Loucy (cell line): ENCODE results near the gene UTP3.
A peak's percentile ranks its signal among the peaks of the same experiment; 100 is the strongest.

Experiments used
- H2AFZ ChIP-seq: fragments of 200-600 bp; sonication (generic); 2 replicates; pipeline ENCODE4 v1.6.0; 2016; ENCODE audit warnings: antibody characterized with exemption, mild to moderate bottlenecking, low read length, moderate library complexity
- H3F3A ChIP-seq: fragments of 200-600 bp; 2 replicates; pipeline ENCODE4 v1.6.0; 2016; ENCODE audit warnings: antibody characterized with exemption, low read depth, mild to moderate bottlenecking
- H3K27me3 ChIP-seq: fragments of 200-600 bp; sonication (generic); 2 replicates; pipeline ENCODE4 v1.6.1; 2014; ENCODE audit warnings: low read length, mild to moderate bottlenecking; ENCODE audit not compliant: insufficient read depth, poor library complexity, severe bottlenecking
- H3K36me3 ChIP-seq: fragments of 200-600 bp; sonication (generic); 2 replicates; pipeline ENCODE4 v1.6.1; 2016; ENCODE audit warnings: low read length; ENCODE audit not compliant: insufficient read depth
- H3K4me1 ChIP-seq: fragments of 200-600 bp; sonication (generic); 2 replicates; pipeline ENCODE4 v1.5.1; 2014; ENCODE audit warnings: low read length, mild to moderate bottlenecking; ENCODE audit not compliant: insufficient read depth, poor library complexity, severe bottlenecking
- H3K4me2 ChIP-seq: fragments of 200-600 bp; sonication (generic); 2 replicates; pipeline ENCODE4 v1.6.0; 2014; ENCODE audit warnings: antibody characterized with exemption, low read length, low read depth, mild to moderate bottlenecking; ENCODE audit not compliant: poor library complexity, severe bottlenecking
- H3K4me3 ChIP-seq: fragments of 200-600 bp; sonication (generic); 2 replicates; pipeline ENCODE4 v1.5.1; 2014; ENCODE audit warnings: low read length, mild to moderate bottlenecking, mixed read lengths; ENCODE audit not compliant: poor library complexity, severe bottlenecking
- H3K79me2 ChIP-seq: fragments of 200-600 bp; sonication (generic); 2 replicates; pipeline ENCODE4 v1.6.1; 2014; ENCODE audit warnings: low read length; ENCODE audit not compliant: insufficient read depth
- H3K9ac ChIP-seq: fragments of 200-600 bp; sonication (generic); 2 replicates; pipeline ENCODE4 v1.6.0; 2014; ENCODE audit warnings: mild to moderate bottlenecking, low read depth, low read length, moderate library complexity; ENCODE audit not compliant: poor library complexity, severe bottlenecking
- H3K9me2 ChIP-seq: fragments of 200-600 bp; sonication (generic); replicated peaks from 2 replicates; pipeline ENCODE4 v1.6.1; 2016; ENCODE audit warnings: low read depth, low read length, mixed read lengths
- H3K9me3 ChIP-seq: fragments of 200-600 bp; sonication (generic); 2 replicates; pipeline ENCODE4 v1.6.1; 2014; ENCODE audit warnings: mild to moderate bottlenecking, antibody characterized with exemption, low read length, low read depth; ENCODE audit not compliant: insufficient read depth
- H4K20me1 ChIP-seq: fragments of 200-600 bp; sonication (generic); 2 replicates; pipeline ENCODE4 v1.6.0; 2014; ENCODE audit warnings: antibody characterized with exemption, low read length, mild to moderate bottlenecking; ENCODE audit not compliant: insufficient read depth, poor library complexity, severe bottlenecking
- EZH2phosphoT487 ChIP-seq: fragments of 200-600 bp; IDR thresholded peaks from 2 replicates; pipeline ENCODE4 v1.6.1; 2018; ENCODE audit warnings: antibody characterized with exemption, mild to moderate bottlenecking, moderate library complexity, borderline replicate concordance
- TF ChIP-seq, protein P1 (sequence below): fragments of 200-600 bp; sonication (generic); conservative IDR thresholded peaks from 2 replicates; pipeline ENCODE4 v1.5.1; 2014; ENCODE audit warnings: mild to moderate bottlenecking, antibody characterized with exemption, low read length

The UTP3 gene

GRCh38 chr4:70737006-70737405 lies 48.7 kb downstream of the UTP3 start:
- Histone ChIP-seq H3K4me1 (peaks cover 80% of the 10 kb centered on the region), H3K79me2 (peaks cover 46% of the 10 kb centered on the region), H3K4me2 (peak overlapping the region; percentile 86), H3K4me3 (peak overlapping the region; percentile 74), H3F3A (peaks cover 31% of the 10 kb centered on the region), H3K27me3 (no peaks in the 10 kb centered on the region), H4K20me1 (no peaks in the 10 kb centered on the region), H3K9ac (peak overlapping the region; percentile 83), H2AFZ (peak overlapping the region; percentile 48; the same call in 1 of the 2 replicates), H3K9me2 (no peaks in the 10 kb centered on the region), H3K36me3 (no peaks in the 10 kb centered on the region), H3K9me3 (no peaks in the 10 kb centered on the region)
- TF ChIP-seq, protein P1, sequence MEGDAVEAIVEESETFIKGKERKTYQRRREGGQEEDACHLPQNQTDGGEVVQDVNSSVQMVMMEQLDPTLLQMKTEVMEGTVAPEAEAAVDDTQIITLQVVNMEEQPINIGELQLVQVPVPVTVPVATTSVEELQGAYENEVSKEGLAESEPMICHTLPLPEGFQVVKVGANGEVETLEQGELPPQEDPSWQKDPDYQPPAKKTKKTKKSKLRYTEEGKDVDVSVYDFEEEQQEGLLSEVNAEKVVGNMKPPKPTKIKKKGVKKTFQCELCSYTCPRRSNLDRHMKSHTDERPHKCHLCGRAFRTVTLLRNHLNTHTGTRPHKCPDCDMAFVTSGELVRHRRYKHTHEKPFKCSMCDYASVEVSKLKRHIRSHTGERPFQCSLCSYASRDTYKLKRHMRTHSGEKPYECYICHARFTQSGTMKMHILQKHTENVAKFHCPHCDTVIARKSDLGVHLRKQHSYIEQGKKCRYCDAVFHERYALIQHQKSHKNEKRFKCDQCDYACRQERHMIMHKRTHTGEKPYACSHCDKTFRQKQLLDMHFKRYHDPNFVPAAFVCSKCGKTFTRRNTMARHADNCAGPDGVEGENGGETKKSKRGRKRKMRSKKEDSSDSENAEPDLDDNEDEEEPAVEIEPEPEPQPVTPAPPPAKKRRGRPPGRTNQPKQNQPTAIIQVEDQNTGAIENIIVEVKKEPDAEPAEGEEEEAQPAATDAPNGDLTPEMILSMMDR: no peak
- no peak for TF ChIP-seq EZH2phosphoT487

DNA sequence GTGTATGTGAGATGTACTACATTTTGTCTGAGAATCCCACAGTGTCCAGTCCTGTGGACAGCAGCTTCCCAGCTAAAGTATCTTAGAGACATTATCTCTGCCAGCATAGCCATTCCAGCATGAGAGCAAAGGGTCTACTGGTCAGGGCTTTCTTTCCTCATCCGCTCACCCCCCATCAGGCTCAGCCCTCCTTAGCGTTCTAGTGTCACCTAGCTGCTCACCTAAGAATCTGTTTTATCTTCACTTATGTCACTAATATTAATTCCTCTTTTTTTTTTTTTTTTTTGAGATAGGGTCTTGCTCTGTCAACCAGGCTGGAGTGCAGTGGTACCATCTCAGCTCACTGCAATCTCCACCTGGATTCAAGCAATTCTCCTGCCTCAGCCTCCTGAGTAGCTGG lies 49.1 kb downstream of the UTP3 start:
- H3F3A ChIP-seq: peaks cover 31% of the 10 kb centered on the region
- H3K9me2 ChIP-seq: no peaks in the 10 kb centered on the region
- no peak for TF ChIP-seq EZH2phosphoT487
- TF ChIP-seq, protein P1: peak; percentile 11
- H3K27me3 ChIP-seq: no peaks in the 10 kb centered on the region
- no peaks in the 10 kb centered on the region for H3K36me3 ChIP-seq
- peak overlapping the region; percentile 86 for H3K4me2 ChIP-seq
- peaks cover 46% of the 10 kb centered on the region for H3K79me2 ChIP-seq
- peaks cover 83% of the 10 kb centered on the region for H3K4me1 ChIP-seq
- H3K9me3 ChIP-seq: no peaks in the 10 kb centered on the region
- H3K9ac ChIP-seq: peak overlapping the region; percentile 83
- H2AFZ ChIP-seq: peak overlapping the region; percentile 48; the same call in 1 of the 2 replicates
- no peaks in the 10 kb centered on the region for H4K20me1 ChIP-seq
- peak overlapping the region; percentile 74 for H3K4me3 ChIP-seq

GRCh38 chr4:70739496-70740337 lies 51.4 kb downstream of the UTP3 start:
- Histone ChIP-seq H3K36me3 (no peaks in the 10 kb centered on the region), H3K9ac (no peak overlapping the region), H4K20me1 (no peaks in the 10 kb centered on the region), H3K9me2 (no peaks in the 10 kb centered on the region), H3K4me1 (peaks cover 71% of the 10 kb centered on the region), H3F3A (peaks cover 19% of the 10 kb centered on the region), H3K4me2 (peak overlapping the region; percentile 40), H3K27me3 (no peaks in the 10 kb centered on the region), H3K4me3 (no peak overlapping the region), H2AFZ (no peak overlapping the region), H3K79me2 (peaks cover 58% of the 10 kb centered on the region), H3K9me3 (no peaks in the 10 kb centered on the region)
- TF ChIP-seq, protein P1: no peak
- TF ChIP-seq EZH2phosphoT487: no peak
